Dendritic cell treated with granulocyte-macrophage colony-stimulating factor and Interleukin-4, amounts not matched to agents 40 ng/mL and 50 ng/mL, for 4 days (primary cell): ENCODE data around the gene DMAC1.

Experiments used
- H3K27ac Mint-ChIP-seq: one replicate; pipeline ENCODE4 v1.8.0; 2022; ENCODE audit warnings: mild to moderate bottlenecking, mixed read lengths
- H3K27me3 Mint-ChIP-seq: one replicate; pipeline ENCODE4 v1.8.0; 2022; ENCODE audit warnings: mild to moderate bottlenecking, mixed read lengths
- H3K36me3 Mint-ChIP-seq: one replicate; pipeline ENCODE4 v1.8.0; 2022; ENCODE audit warnings: low read depth, mixed read lengths
- H3K4me1 Mint-ChIP-seq: one replicate; pipeline ENCODE4 v1.8.0; 2022; ENCODE audit warnings: low read depth, mixed read lengths
- H3K4me3 Mint-ChIP-seq: one replicate; pipeline ENCODE4 v1.8.0; 2022; ENCODE audit warnings: mild to moderate bottlenecking, moderate library complexity, mixed read lengths
- H3K9me3 Mint-ChIP-seq: one replicate; pipeline ENCODE4 v1.8.0; 2022; ENCODE audit warnings: mixed read lengths
- intact Hi-C: fragments of 100-400 bp; cut with micrococcal nuclease; formaldehyde crosslinking; loops from one replicate; pipeline ENCODE4 v1.15.0; 2022

DMAC1 gene

GRCh38 chr9:7799234-7799943, at the start of gene DMAC1:
Gene DMAC1, minus strand, starts transcription at chr9:7799778. Its CDS starts 44 bp downstream, at chr9:7799734.
- Mint-ChIP-seq H3K27ac (peak within 1 kb of the TSS; percentile 91), H3K27me3 (peaks cover 1% of the 10 kb centered on the region), H3K4me3 (peak within 1 kb of the TSS; percentile 89), H3K9me3 (no peaks in the 10 kb centered on the region), H3K4me1 (peaks cover 12% of the 10 kb centered on the region), H3K36me3 (peaks cover 32% of the 10 kb centered on the region)
- intact Hi-C loops: loop anchor here (10.0 kb wide), 1 partner anchor 135 kb away; no protein-coding TSS in a partner anchor

DNA sequence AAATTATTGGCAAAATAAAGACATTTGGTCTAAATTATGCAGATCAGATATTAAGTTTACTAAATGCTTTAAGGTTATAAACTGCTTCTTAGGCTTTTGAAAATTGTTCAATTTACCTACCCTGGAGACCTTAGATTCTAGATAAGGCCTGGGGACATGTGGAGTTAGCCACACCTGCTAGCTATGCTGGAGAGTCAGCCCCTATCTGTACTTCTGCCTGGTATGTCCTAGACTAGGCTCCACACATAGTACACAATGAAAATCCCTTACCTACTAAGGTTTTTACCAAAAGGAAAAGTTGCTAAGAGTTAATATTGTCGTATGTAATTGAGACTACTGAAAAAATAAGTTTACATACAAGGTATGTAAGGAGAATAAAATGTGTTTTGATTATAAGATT, 49.8 kb upstream of the DMAC1 start:
- H3K9me3 Mint-ChIP-seq: no peaks in the 10 kb centered on the region
- no peaks in the 10 kb centered on the region for H3K4me1 Mint-ChIP-seq
- intact Hi-C loops: loop anchor here (10.0 kb wide), 1 partner anchor 1045 kb away; no protein-coding TSS in a partner anchor
- no peak overlapping the region for H3K4me3 Mint-ChIP-seq
- H3K27ac Mint-ChIP-seq: no peak overlapping the region
- H3K27me3 Mint-ChIP-seq: no peaks in the 10 kb centered on the region
- H3K36me3 Mint-ChIP-seq: no peaks in the 10 kb centered on the region

DNA sequence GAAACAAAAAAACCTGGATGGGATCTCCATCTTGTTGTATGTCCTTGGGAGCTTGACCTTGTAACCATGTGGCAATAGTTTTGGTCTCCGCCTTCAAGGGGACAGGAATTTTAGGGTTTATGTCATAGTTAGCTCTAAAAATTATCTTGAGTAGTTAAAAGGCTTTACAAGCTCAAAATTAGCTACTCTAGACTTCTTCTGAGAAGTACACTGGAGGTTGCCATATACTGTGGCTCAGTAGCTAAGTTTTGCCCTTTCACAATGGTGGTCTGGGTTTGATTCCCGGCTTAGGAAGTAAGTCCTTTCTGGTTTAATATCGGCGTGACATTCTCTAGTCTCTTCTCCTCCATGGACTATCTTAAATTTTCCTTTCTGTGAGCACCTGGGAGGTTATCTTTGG, 48.9 kb upstream of the DMAC1 start:
- Mint-ChIP-seq H3K27me3 (no peaks in the 10 kb centered on the region), H3K4me1 (no peaks in the 10 kb centered on the region), H3K9me3 (no peaks in the 10 kb centered on the region), H3K27ac (no peak overlapping the region), H3K4me3 (no peak overlapping the region), H3K36me3 (no peaks in the 10 kb centered on the region)
- intact Hi-C loops: loop anchor here (10.0 kb wide), 1 partner anchor 1046 kb away; no protein-coding TSS in a partner anchor

DNA sequence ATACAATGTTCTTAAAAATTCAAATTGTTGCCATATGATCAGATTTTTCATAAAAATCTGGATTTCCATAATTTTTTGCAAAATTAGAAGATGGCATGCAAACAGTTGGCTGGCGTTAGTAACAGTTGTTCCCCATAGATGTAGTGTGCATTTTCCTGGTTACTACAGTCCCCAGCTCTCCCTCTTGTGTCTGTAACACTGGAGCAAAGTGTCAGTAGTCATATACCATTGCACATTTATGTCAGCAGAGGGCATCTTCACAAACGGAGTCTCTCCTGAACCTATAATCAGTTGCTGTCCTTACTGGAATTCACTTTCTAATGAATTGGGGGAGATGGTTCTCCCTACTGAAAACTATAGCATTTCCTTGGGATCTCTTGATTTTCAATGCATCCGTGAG, 44.7 kb upstream of the DMAC1 start:
- intact Hi-C loops: loop anchor here (10.0 kb wide), 1 partner anchor 1051 kb away; no protein-coding TSS in a partner anchor
- no peaks in the 10 kb centered on the region for H3K36me3 Mint-ChIP-seq
- H3K27me3 Mint-ChIP-seq: no peaks in the 10 kb centered on the region
- H3K27ac Mint-ChIP-seq: no peak overlapping the region
- H3K4me3 Mint-ChIP-seq: no peak overlapping the region
- H3K9me3 Mint-ChIP-seq: no peaks in the 10 kb centered on the region
- no peaks in the 10 kb centered on the region for H3K4me1 Mint-ChIP-seq

DNA sequence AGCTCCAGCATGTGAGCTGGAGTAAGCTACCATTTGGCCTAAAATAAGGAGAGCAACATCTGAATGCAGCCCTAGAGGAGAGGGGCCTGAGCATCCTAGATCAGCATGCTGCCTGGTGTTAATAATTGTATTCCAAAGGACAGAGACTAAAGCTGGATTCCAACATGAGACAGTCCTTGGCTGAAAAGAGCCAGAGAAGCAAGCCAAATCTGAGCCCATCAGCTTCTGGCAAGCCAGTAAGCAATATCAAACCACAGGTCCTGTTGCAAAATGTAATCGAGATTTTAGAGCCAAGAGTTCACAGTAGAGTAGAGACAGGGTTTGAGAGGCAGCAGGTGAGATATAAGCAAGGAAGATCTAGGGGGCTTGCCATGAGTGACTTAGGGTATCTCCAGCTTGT, 42.3 kb upstream of the DMAC1 start:
- no peaks in the 10 kb centered on the region for H3K9me3 Mint-ChIP-seq
- intact Hi-C loops: loop anchor here (10.0 kb wide), 1 partner anchor 1053 kb away; no protein-coding TSS in a partner anchor
- no peaks in the 10 kb centered on the region for H3K4me1 Mint-ChIP-seq
- H3K4me3 Mint-ChIP-seq: no peak overlapping the region
- H3K27me3 Mint-ChIP-seq: no peaks in the 10 kb centered on the region
- no peaks in the 10 kb centered on the region for H3K36me3 Mint-ChIP-seq
- no peak overlapping the region for H3K27ac Mint-ChIP-seq

GRCh38 chr9:7834531-7834930, 35.0 kb upstream of the DMAC1 start:
- H3K9me3 Mint-ChIP-seq: peaks cover 9% of the 10 kb centered on the region
- intact Hi-C loops: no loop called here

DNA sequence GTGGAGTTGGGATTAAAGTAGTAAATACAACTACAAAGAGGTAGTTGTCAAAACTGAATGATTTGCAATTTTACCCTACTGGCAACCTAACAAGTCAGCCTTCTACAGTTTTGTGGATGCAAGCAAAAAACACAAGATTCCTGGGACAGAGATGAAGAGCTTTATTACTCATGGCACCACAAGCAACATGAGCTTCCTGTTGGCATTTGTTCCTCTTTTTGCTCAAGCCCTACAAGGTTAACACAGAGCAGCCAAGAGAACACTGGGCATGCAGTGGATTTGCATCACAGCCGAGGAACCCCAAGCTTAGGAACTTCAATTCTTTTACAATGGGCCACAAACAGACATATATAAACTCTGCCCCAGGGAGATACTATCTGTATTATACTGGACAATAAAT, 28.8 kb upstream of the DMAC1 start:
- Mint-ChIP-seq H3K9me3 (peaks cover 17% of the 10 kb centered on the region), H3K27me3 (no peaks in the 10 kb centered on the region), H3K4me1 (no peaks in the 10 kb centered on the region), H3K36me3 (no peaks in the 10 kb centered on the region), H3K4me3 (no peak overlapping the region), H3K27ac (peak overlapping the region; percentile 50)
- intact Hi-C loops: no loop called here

More at GRCh38 chr9:7834531-7834930, 35.0 kb upstream of the DMAC1 start:
- Mint-ChIP-seq H3K27me3 (no peaks in the 10 kb centered on the region), H3K4me1 (no peaks in the 10 kb centered on the region), H3K36me3 (no peaks in the 10 kb centered on the region), H3K4me3 (no peak overlapping the region), H3K27ac (no peak overlapping the region)

DNA sequence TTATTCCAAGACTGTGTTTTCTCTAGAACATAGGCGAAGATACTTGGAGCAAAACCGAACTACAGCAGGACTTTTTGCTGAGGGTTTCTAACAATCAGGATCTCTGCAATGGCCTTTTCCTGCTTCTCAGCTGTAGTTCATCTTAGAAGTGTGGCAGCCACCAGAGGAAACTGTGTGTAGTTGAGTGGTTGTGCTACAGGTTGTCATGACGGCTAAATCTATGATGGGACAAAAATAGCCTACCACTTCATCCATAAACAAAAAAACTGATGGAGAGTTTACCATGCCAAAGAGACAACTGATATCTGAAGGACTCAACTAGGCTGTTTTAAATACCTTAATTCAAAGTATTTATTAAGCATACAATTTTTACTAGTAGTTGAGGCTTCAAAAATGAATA, 28.2 kb upstream of the DMAC1 start:
- H3K27me3 Mint-ChIP-seq: no peaks in the 10 kb centered on the region

GRCh38 chr9:7827056-7827455, 27.5 kb upstream of the DMAC1 start:
- Mint-ChIP-seq H3K36me3 (no peaks in the 10 kb centered on the region), H3K4me1 (no peaks in the 10 kb centered on the region), H3K4me3 (no peak overlapping the region), H3K27ac (peak overlapping the region; percentile 41), H3K9me3 (peaks cover 17% of the 10 kb centered on the region), H3K27me3 (no peaks in the 10 kb centered on the region)
- intact Hi-C loops: no loop called here

More for the DNA sequence above, 28.2 kb upstream of the DMAC1 start:
- Mint-ChIP-seq H3K27ac (peak overlapping the region; percentile 41), H3K36me3 (no peaks in the 10 kb centered on the region), H3K4me1 (no peaks in the 10 kb centered on the region), H3K9me3 (peaks cover 17% of the 10 kb centered on the region), H3K4me3 (no peak overlapping the region)
- intact Hi-C loops: no loop called here

GRCh38 chr9:7823651-7824050, 24.1 kb upstream of the DMAC1 start:
- intact Hi-C loops: no loop called here
- H3K27ac Mint-ChIP-seq: no peak overlapping the region
- H3K4me1 Mint-ChIP-seq: no peaks in the 10 kb centered on the region
- H3K4me3 Mint-ChIP-seq: no peak overlapping the region
- no peaks in the 10 kb centered on the region for H3K27me3 Mint-ChIP-seq
- H3K9me3 Mint-ChIP-seq: peaks cover 8% of the 10 kb centered on the region
- no peaks in the 10 kb centered on the region for H3K36me3 Mint-ChIP-seq

GRCh38 chr9:7819984-7820383, 20.4 kb upstream of the DMAC1 start:
- no peaks in the 10 kb centered on the region for H3K4me1 Mint-ChIP-seq
- intact Hi-C loops: no loop called here
- no peak overlapping the region for H3K27ac Mint-ChIP-seq
- no peaks in the 10 kb centered on the region for H3K27me3 Mint-ChIP-seq
- H3K9me3 Mint-ChIP-seq: no peaks in the 10 kb centered on the region
- no peak overlapping the region for H3K4me3 Mint-ChIP-seq
- H3K36me3 Mint-ChIP-seq: no peaks in the 10 kb centered on the region

DNA sequence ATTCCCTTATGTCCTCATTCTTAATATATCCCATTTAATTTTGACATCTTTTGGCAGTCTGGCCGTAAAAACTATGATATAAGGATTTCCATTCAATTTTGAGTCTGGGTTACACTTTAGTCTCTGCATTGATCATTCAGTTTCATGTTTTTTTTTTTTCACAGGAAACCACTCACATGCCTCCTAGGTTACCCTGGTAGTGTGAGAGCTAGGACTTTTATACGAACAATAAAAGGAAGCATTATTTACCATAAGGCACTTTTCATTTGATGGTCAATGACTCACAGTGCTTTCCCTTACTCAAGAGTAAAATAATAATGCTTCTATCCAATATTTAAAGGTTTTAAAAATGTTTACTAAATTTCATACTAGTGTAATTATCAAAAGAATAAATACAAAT, 16.4 kb upstream of the DMAC1 start:
- Mint-ChIP-seq H3K9me3 (no peaks in the 10 kb centered on the region), H3K4me1 (no peaks in the 10 kb centered on the region), H3K36me3 (no peaks in the 10 kb centered on the region), H3K4me3 (no peak overlapping the region), H3K27me3 (no peaks in the 10 kb centered on the region), H3K27ac (no peak overlapping the region)
- intact Hi-C loops: no loop called here

GRCh38 chr9:7813030-7813429, 13.5 kb upstream of the DMAC1 start:
- Mint-ChIP-seq H3K36me3 (no peaks in the 10 kb centered on the region), H3K4me1 (no peaks in the 10 kb centered on the region), H3K9me3 (no peaks in the 10 kb centered on the region), H3K4me3 (no peak overlapping the region), H3K27ac (no peak overlapping the region), H3K27me3 (no peaks in the 10 kb centered on the region)
- intact Hi-C loops: no loop called here

- intact Hi-C loops: no loop called here
- H3K36me3 Mint-ChIP-seq: no peaks in the 10 kb centered on the region
Measured at GRCh38 chr9:7811677-7812076, 12.1 kb upstream of the DMAC1 start.

GRCh38 chr9:7802666-7803065, 3.1 kb upstream of the DMAC1 start:
- Mint-ChIP-seq H3K4me3 (no peak overlapping the region), H3K9me3 (no peaks in the 10 kb centered on the region), H3K4me1 (peaks cover 12% of the 10 kb centered on the region), H3K27ac (no peak overlapping the region), H3K27me3 (peaks cover 3% of the 10 kb centered on the region), H3K36me3 (peaks cover 11% of the 10 kb centered on the region)
- intact Hi-C loops: no loop called here

More at GRCh38 chr9:7811677-7812076, 12.1 kb upstream of the DMAC1 start:
- no peak overlapping the region for H3K4me3 Mint-ChIP-seq
- peaks cover under 1% of the 10 kb centered on the region for H3K27me3 Mint-ChIP-seq
- H3K27ac Mint-ChIP-seq: no peak overlapping the region
- H3K9me3 Mint-ChIP-seq: no peaks in the 10 kb centered on the region
- H3K4me1 Mint-ChIP-seq: no peaks in the 10 kb centered on the region
